ENCODE measurements around the gene HOXA1.

The HOXA1 gene

DNA sequence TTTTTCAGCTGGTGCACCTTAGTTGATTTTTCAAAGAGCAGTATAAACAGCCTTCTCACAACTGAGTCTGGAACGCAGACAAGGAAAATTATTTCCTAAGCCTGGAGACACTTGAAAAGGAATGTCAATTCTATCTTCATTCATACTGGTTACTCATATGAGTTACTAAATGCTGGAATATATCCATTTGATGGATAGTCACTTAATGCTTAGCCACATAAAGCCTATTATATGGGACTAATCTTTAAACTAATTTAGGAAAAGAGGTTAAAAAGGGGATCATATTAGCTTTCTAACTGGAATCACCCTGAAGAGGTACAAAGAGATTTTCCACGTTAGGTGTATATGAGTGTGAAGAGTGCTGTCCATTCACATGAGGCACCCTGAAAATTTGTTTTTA is 36.4 kb upstream of the HOXA1 start:
- no peak for DNase-seq (ENCODE audit: low spot score)

DNA sequence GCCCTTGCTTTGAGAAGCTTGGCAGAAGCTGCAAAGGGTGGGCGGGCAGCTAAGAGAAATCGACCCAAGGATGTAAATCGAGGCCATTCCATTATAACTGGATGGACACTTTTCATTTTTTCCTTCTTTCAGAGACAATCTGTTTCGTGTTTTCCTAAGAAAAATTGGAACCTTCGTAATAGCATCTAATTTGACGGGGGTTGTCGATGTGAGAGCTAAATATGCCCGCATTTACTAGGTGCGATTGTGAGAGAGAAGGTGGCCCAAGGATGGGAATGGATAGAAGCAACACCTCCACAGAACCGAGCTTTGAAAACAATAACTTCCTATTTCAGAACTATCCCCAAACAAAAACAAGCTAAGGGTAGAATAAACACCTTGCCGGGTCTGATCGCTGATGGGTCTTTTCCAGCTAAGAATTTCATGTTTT is 35.6 kb upstream of the HOXA1 start:
- no peak for DNase-seq (ENCODE audit: low spot score)

DNA sequence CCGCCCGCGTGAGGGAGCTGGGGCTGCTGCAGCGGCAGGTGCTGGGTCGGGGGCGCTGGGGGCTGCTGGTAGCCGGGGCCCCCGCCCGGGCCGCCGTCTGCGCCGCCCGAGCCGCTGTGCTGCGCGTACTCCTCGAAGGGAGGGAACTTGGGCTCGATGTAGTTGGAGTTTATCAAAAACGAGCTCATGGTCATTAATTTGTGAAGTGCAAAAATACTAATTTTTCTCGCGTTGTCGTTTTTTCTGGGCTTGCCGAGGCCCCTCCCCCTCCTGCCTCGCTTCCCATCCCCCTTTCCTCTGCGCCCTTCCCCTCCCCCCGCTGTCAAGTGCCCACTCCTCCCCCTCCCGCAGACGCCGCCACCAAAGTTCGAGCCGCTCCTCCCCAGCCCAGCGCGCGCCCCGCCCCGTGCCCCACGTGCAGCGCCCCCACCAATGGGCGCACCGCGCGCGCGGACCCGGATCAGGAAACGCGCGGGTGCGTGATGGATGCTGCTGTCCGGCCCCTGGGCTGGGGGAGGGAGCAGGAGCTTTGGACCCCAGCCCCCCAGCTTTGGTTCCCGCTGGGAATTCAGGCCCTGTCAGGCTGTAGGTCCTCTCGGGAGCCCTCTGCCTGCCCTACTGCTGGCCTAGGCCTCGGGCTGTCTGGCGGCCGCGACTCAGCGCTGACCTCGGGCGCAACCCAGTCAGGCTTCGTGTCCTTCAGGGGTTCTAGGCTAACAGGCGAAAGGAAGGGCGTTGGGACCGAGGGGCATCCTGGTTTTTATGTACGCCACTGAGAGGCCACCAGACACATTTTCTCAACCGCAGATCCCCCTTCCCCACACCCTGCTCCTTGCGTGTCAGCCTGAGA is 35.0 kb upstream of the HOXA1 start, which contains the start of gene HOXA4:
TSS of gene HOXA4 (minus strand) at position 218 of the 850 bp plus-strand sequence. CDS start at position 194, 24 bp downstream.
- no peak for DNase-seq (ENCODE audit: low spot score)

DNA sequence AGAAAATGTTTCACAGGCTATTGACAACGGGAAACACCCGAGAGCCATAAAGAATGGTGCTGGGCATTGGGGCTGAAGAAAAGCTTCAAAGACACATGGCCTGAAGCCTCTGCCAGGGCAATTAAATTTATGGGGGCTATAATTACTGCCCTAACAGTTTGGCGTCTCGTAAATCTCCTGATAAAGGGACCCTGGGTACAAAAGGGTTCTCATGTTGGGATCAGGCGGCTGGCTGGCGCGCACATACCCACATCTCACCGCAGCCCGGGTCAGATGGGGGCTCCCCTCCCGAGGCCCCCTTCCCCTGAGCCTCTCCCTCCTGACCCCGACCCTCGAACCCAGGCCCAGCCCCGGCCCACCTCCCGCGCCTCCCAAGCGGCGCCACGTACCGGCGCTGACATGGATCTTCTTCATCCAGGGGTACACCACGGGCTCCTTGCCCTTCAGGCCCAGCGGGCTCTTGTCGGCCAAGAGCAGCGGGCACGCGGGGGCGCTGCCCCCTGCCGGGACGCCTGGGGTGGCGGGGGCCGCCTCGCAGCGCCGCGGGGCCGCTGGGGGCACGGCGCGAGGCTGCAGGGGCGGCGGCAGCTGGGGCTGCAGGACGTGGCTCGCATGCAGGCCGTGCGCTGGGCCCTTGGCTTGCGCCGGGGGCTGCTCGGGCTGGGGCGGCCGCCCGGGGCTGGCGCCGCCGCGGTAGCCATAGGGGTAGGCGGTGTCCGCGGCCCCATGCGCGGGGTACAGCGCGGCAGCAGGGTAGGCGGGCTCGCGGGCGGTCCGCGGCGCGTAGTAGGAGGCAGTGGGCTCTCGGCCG is 34.1 kb upstream of the HOXA1 start:
- no peak for DNase-seq (ENCODE audit: low spot score)

DNA sequence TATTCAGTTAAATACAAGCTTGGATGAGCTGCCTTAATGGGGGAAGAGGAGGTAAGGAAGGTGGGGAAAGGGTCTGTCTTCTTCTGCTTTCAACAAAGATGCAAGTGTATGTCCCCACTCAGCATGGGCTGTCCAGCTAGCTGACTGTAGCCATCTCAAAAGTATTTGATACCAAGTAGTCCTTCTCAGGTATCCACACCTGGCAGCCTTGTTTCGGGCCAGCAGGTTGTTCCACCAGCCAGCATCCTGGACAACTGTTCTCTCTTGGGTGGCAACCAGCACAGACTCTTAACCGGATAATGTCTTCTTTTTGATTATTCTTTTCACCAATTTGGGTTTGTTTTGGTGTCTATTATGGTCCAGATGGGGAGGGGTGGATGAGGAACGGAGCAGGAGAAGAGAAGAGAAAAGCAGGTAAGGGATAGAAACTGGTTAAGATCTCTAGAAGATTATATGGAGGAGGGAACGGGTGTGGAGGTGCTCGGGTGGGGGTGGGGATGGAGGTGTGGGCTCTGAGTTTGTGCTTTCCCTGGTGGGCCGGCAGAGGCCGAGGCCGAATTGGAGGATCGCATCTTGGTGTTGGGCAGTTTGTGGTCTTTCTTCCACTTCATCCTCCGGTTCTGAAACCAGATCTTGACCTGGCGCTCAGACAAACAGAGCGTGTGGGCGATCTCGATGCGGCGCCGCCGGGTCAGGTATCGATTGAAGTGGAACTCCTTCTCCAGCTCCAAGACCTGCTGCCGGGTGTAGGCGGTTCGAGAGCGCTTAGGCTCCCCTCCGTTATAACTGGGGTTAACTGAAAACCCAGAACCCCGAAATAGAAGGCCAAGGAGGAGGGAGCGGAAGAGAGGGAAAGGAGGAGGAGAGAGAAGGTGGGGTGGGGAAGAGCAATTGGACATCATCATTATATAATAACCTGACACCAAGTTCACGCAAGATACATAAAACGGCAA is 33.3 kb upstream of the HOXA1 start:
- no peak for DNase-seq (ENCODE audit: low spot score)

DNA sequence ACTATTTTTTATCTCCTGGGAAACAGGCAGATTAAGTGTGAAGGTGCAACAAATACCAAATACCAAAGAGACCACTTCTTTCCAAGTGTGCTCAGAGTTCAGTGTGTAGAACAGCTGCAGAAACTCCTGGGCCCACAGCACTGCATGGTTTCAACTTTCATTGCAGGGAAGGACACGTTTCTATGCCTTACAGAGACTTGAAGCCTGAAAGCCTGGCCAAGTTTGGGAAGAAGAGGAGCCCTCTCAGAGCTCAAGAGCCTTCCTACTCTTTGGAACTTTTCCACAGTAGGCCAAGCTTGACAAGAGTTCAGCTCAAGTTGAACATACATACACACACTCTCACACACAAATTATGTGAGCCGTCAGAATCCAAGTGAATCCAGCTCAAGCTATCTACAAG is 32.2 kb upstream of the HOXA1 start:
- no peak for DNase-seq (ENCODE audit: low spot score)

DNA sequence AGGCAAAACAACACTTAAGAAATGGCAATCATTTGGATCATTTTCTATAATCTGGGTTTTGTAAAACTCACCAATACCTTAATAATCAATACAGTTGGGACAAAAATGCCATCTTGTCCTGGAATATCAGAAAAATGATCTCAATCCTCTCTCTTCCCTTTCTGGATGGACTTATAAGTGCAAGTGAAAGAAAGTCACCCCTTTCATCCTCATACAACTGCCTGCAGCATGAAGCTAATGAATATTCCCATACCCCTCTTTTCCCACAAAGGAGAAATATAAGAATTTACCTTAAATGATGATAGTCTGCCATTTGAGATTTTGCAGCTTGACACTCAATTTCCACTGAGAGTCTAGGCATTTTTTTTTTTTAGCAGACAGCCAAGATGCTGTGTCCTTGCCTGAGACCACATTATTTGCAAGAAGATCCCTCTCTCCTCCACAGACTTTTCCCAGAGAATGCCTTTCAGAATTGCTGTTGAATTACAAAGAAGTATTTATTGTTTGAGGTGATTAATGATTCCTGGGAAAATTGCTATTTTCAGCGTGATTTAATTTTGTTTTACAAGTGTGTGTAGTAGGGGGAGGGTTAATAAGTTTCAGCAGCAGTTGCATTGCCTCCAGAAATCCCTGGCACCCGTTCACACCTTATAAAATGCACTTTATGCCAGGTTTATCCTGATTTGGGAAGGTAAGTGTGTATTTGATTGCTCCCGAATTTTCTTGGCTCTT is 31.0 kb upstream of the HOXA1 start:
- DNase-seq (ENCODE audit: low spot score) = no peak

DNA sequence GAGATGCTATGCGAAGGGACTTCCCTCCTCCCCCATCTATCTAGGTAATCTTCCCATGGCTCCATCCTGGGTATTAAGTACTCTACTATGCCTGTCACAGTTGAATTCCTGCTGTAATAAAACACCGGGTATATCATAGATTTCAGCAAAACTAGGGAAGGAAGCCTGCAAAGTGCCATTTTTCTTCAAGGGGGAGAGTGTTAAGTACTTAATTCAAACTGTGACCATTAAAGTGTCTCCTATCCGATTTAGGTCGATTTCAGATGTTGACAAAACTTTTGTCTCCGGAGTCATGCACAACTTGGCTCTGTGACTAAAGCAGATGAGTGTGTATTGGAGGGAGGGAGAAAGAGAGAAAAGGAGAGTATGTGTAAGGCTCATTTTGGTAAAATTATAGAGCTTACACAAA is 30.2 kb upstream of the HOXA1 start:
- no peak for DNase-seq (ENCODE audit: low spot score)

DNA sequence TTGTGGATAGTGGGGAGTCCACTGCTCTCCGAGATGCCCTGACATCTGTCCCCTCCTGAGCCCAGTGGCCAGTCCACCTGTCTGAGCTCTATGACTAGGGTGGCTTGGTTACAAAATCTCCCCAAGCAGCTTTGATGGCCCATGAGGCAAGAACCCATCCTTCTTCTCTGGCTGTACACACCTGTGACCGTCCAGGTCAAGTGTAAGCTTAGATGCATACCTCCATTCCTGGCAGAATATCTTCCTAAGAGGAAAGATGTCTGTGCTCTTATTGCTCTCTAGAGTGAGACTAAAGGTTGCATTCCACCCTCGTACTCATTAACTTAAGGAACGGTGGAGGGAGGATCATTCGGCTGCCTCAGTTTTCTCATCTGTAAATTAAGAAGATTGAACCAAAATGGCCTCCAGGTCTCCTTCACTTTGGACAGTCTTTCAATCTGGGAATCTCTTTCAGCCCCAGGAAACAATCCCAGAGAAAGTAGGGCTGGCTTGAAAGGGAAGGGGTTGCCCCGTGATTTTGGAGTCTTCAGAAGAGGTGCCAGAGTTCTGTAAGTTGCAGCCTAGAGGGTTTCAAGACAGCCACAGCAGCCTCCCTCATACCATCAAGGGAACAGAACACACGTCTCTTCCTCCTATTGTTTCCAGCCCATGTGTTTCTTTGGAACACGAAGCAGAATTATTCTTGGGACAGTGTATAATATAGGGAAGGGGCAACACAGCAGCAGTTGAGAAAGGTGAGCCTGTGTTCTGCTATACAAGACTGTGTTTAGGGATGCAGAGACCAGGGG is 29.3 kb upstream of the HOXA1 start:
- no peak for DNase-seq (ENCODE audit: low spot score)

DNA sequence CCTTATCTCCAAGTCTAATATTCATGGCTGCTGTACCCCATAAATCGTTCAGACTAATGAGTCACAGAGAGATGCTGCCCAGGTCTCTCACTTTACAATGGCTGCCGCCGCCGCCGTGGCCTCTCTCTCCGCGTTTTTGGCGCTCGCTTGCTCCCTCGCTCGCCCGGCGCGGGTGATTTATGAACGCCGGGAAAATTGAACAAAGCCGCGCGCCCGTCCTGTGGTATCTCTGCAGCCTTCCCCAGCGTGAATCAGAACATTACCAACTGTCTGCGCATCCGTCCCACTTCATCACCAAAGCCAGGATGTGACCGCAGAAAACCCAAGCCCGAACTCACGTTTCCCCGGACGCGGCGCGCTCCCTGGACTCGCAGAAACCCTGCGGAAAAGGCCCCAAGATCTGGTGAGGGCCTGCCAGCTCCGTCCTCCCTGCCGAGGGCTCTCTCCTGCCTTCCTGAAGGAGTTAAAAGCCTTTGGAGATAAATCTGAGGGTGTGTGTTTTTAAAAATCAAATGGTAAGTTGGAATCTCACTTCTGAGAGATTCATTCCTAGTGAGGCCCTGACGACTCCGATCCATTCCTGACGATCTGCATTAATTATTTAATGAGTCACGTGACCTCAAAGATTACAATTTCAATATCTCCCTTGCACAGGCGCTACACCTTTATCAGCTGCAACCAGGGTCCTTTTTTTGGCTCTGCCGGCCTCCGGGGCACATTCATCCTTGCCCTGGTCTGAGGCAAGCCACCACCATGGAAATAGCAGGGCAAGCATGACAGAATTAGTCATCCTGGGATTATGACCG is 28.5 kb upstream of the HOXA1 start:
- no peak for DNase-seq (ENCODE audit: low spot score)

DNA sequence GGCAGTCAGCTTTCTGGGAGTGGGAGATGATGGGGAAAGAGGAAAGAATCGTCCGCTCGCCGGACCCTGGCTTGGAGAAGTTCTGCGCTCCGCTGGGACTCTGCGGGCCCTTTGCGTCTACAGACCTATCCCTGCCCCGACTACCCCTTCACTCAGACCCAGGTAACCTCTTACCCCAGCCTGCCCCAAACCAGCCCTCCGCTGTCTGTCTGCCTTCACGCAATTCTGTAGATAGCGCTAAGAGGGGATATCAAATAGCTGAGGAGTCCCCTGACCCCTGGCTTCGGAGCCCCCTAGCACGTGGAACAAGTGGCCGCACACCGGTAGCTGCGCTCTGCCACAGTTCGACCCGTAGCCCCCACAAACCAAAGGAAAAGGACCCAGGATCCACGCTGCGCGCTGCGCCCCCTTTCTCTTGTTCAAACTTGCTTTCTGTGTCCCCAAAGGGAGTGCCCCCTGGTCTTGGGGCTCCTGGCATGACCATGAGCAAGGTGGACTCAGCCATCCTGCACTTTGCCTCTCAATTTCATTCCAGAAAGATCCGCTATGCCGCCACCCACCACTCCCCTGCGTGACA is 27.8 kb upstream of the HOXA1 start:
- DNase-seq (ENCODE audit: low spot score) = no peak

DNA sequence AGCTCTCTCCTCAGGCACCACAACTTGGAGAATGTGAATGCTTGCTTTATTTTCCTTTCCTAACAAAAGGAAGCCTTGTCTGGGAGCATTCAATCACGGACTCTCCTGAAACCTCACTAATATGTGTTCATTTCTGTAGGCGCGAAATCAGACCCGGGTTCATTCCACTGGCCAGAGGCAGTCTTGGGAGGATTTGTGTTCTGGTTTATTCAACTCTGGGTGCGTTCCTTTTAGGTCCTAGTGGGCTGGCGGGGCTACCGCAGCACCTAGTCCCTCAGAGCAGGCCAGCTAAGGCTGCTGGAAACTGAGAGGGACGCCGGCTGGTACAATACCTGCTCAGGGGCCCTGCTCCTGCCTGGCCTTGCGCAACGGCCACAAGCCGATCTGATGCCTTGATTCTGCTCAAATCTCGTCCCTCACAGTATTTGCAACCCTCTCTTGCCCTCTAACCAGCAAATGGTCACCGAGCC is 27.2 kb upstream of the HOXA1 start:
- DNase-seq (ENCODE audit: low spot score) = no peak

DNA sequence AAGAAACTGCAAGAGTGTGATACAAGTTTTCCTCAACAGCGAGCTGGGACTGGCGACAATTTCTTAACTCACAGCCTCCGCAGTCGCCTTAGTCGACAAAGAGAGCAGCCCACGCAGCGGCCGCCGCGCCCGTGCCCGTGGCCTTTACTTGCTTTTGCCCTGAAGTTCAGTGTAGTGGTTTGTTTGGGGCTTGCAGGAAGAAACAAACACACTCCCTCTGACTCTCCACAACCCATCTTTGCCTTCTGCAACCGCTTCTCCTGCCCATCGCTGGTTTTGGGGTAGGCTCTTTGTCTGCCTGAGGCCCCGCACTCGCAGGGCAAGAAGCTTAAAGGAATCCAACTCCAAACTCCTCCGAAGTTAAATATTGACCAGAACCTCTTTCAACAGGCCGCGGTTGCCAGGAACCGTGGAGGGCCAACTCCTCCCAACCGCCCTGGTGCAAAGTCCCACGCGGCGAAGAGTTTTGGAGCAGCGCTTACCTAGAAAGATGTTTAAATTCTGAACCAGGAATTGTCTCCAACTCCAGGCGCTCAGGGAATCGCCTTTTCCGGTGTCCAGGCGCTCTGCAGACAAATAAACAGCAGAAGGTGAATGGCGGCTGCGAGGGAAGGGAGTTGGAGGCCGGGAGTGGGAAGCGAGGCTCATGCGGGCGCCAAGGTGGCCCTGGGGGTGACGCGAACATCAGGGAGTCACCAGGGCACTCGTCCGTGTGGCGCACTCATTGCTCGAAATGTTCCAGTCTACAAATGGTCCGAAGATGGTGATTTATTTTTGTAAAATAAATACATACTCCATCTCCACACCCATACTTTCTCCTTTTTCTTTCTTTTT is 26.5 kb upstream of the HOXA1 start:
- no peak for DNase-seq (ENCODE audit: low spot score)

DNA sequence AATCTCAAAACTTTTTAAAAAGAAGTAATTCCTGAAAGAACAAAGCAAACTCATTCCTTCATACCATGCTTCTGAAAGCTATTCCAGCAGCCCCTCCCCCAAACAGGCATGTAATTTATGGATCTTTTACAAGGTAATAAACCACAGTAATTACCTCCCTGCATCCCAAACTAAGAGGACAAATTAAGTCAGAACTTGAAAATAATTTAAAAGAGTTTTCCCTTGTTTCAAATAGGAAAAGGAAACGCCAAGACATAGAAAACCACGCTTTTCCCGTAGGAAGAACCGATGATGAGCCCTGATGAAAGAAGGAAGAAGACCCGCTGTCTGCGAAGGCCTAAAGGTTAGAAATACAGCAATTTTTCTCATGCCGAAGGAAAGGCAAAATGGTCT is 25.9 kb upstream of the HOXA1 start:
- DNase-seq (ENCODE audit: low spot score) = no peak

DNA sequence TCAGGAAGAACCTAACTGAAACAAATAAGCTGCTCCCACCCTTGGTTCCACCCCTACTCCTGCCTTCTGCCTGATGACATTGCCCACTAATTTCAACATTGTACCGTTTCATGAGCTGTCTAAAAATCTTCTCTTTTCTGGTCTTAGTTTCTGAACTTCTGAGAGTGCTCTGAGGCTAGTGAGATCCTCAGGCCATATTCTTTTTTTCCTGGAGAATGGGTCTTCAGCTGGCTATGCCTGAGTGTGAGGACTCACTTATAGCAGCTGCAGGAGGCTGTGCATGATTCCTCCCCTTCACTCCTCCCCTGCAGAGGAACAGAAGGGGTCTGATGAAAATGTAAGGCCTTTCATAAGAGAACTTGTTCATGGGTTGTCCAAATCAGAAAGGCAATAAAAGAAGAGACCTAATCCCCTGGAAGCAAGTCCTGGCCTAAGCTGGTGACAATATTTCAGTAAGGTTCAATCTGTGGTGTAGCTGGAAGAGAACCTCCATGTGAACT is 23.7 kb upstream of the HOXA1 start:
- no peak for DNase-seq (ENCODE audit: low spot score)

DNA sequence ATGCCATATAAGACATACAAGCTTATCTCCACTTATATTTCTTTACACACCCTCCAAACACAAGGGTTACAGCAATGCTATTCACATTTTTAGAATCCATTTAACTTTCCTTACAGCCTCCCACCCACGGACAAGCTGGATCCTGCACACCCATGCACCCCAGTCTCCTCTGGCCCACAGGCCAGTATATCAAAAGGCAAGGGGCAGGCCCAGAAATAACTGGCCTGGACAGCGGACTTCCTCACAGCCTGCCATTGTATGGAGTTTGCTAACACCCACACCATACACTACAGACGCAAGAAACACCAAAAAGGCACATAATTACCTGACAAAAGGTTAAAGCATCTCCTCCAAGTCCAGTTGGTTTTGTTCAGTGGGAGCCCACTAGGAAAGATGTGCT is 22.8 kb upstream of the HOXA1 start:
- DNase-seq (ENCODE audit: low spot score) = no peak

DNA sequence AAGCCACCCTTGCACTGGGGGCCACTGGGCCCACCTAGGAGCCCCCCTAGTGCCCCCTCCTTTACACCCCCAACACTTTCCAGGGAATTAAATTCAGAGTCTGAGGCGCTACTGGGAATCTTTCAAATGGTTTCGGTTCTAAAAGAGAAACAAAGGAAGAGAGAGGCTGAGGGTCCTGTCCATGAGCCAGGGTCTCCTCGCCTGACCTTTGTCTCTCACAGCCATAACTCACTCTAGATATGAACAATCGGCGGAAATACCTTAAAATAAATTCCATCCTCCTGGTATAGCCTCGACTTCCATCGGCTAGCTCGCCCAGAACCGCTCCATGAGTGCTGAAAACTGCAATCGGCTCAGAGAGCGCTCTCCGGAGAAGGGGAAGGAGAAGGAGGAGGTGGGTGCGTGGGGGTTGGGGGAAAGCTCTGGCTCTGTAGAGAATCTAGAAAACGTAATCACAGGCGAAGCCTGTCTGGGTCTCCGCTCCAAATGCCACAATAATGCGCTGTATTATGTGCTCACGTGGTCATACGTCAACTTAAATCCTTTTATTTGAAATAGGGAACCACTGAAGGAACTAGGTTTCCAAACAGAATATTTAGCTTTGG is 22.2 kb upstream of the HOXA1 start:
- DNase-seq (ENCODE audit: low spot score) = no peak
